IMR-90 (cell line): ENCODE measurements around the gene KCNQ1. TPM values are rescaled to one million over a fixed set of nuclear protein-coding genes. Genes with fewer than 3 reads are reported as not detected.

Experiments
- ATAC-seq: fragments of 200-7000 bp; cut with Tn5 transposase; 2 replicates; pipeline ENCODE4 v1.9.1; 2020; ENCODE audit warnings: low read depth, mild to moderate bottlenecking, moderate library complexity
- BruUV-seq: library from RNA; stranded (reverse); fragments of 400-500 nt; replicated peaks from 2 replicates; lab custom pipeline; 2021; lab: Mats Ljungman, UMichigan
- CTCF ChIA-PET: fragments of 300-600 bp; formaldehyde crosslinking; extraction: SDS; loops from one replicate; lab custom pipeline; 2021; ENCODE audit warnings: antibody characterized with exemption; lab: Yijun Ruan, JAX
- POLR2A ChIA-PET: fragments of 300-600 bp; sonication (Branson Sonifier 250); formaldehyde crosslinking; loops from one replicate; lab custom pipeline; 2022; ENCODE audit warnings: antibody characterized with exemption; ENCODE audit not compliant: unreplicated experiment; lab: Charles Lee
- DNase-seq: peaks from one replicate; pipeline ENCODE4 v3.0.0; 2013
- H2AFZ ChIP-seq: replicated peaks from 2 replicates; pipeline ENCODE3; 2013; ENCODE audit warnings: low read length, mild to moderate bottlenecking; ENCODE audit not compliant: poor library complexity
- H2AK5ac ChIP-seq: 2 replicates; pipeline ENCODE4 v1.6.1; 2013; ENCODE audit warnings: low read depth, low read length, inconsistent platforms
- H2AK9ac ChIP-seq: replicated peaks from 2 replicates; pipeline ENCODE3; 2013; ENCODE audit warnings: mild to moderate bottlenecking, low read depth, low read length, moderate library complexity; ENCODE audit not compliant: poor library complexity
- H2BK120ac ChIP-seq: 2 replicates; pipeline ENCODE4 v1.6.1; 2013; ENCODE audit warnings: low read depth, low read length, inconsistent platforms
- H2BK15ac ChIP-seq: 3 replicates; pipeline ENCODE4 v1.6.1; 2013; ENCODE audit warnings: low read depth, low read length, inconsistent platforms
- H2BK20ac ChIP-seq: 2 replicates; pipeline ENCODE4 v1.6.1; 2013; ENCODE audit warnings: low read depth, mild to moderate bottlenecking, inconsistent platforms, low read length, moderate library complexity
- H2BK5ac ChIP-seq: 2 replicates; pipeline ENCODE4 v1.6.1; 2013; ENCODE audit warnings: mild to moderate bottlenecking, low read depth, low read length, inconsistent platforms; ENCODE audit not compliant: poor library complexity, severe bottlenecking
- H3K14ac ChIP-seq: replicated peaks from 2 replicates; pipeline ENCODE4 v1.6.1; 2013; ENCODE audit warnings: low read depth, low read length, inconsistent platforms
- H3K18ac ChIP-seq: 2 replicates; pipeline ENCODE4 v1.6.1; 2013; ENCODE audit warnings: low read depth, low read length, control low read depth
- H3K23ac ChIP-seq: 2 replicates; pipeline ENCODE4 v1.6.1; 2013; ENCODE audit warnings: low read depth, low read length, inconsistent platforms
- H3K27ac ChIP-seq: 2 replicates; pipeline ENCODE4 v1.5.1; 2013; ENCODE audit warnings: mild to moderate bottlenecking, control low read depth, low read length; ENCODE audit not compliant: insufficient read depth
- H3K27me3 ChIP-seq: 2 replicates; pipeline ENCODE4 v1.6.1; 2013; ENCODE audit warnings: low read length; ENCODE audit not compliant: control insufficient read depth, insufficient read depth
- H3K36me3 ChIP-seq: 2 replicates; pipeline ENCODE4 v1.6.1; 2013; ENCODE audit warnings: low read length, mixed read lengths; ENCODE audit not compliant: control insufficient read depth, insufficient read depth
- H3K4ac ChIP-seq: 2 replicates; pipeline ENCODE4 v1.6.1; 2013; ENCODE audit warnings: low read depth, low read length, inconsistent platforms
- H3K4me1 ChIP-seq: 2 replicates; pipeline ENCODE4 v1.6.1; 2013; ENCODE audit warnings: low read length, mixed read lengths; ENCODE audit not compliant: control insufficient read depth, insufficient read depth
- H3K4me2 ChIP-seq: 2 replicates; pipeline ENCODE4 v1.6.1; 2013; ENCODE audit warnings: low read depth, mild to moderate bottlenecking, control low read depth, low read length, moderate library complexity
- H3K4me3 ChIP-seq: 2 replicates; pipeline ENCODE4 v1.5.1; 2013; ENCODE audit warnings: low read depth, mild to moderate bottlenecking, control low read depth, low read length, moderate library complexity; ENCODE audit not compliant: insufficient read depth
- H3K56ac ChIP-seq: 2 replicates; pipeline ENCODE4 v1.6.1; 2013; ENCODE audit warnings: low read length, inconsistent platforms; ENCODE audit not compliant: insufficient read depth; ENCODE audit errors: extremely low read depth
- H3K79me1 ChIP-seq, 2 experiments: 2 replicates each; pipeline ENCODE4 v1.6.1; 2013; ENCODE audit warnings: low read length in 2 of 2, inconsistent platforms in 1 of 2, low read depth in 1 of 2
- H3K9ac ChIP-seq: 2 replicates; pipeline ENCODE4 v1.6.1; 2013; ENCODE audit warnings: low read depth, low read length, control low read depth
- H3K9me1 ChIP-seq: 2 replicates; pipeline ENCODE4 v1.6.1; 2013; ENCODE audit warnings: low read length, inconsistent platforms; ENCODE audit not compliant: insufficient read depth
- H3K9me3 ChIP-seq: 2 replicates; pipeline ENCODE4 v1.6.1; 2013; ENCODE audit warnings: low read length; ENCODE audit not compliant: control insufficient read depth, insufficient read depth
- H4K20me1 ChIP-seq: 2 replicates; pipeline ENCODE4 v1.6.1; 2013; ENCODE audit warnings: low read length, inconsistent platforms; ENCODE audit not compliant: insufficient read depth
- H4K5ac ChIP-seq: 2 replicates; pipeline ENCODE4 v1.6.1; 2013; ENCODE audit warnings: mild to moderate bottlenecking, low read depth, low read length, control low read depth
- H4K8ac ChIP-seq, 2 experiments: 2 replicates each; pipeline ENCODE4 v1.6.1; 2013; ENCODE audit warnings: low read depth in 2 of 2, low read length in 2 of 2, control low read depth in 1 of 2, inconsistent platforms in 1 of 2
- H4K91ac ChIP-seq: 2 replicates; pipeline ENCODE4 v1.6.1; 2013; ENCODE audit warnings: low read depth, low read length, inconsistent platforms; ENCODE audit not compliant: insufficient read depth
- BHLHE40 ChIP-seq: fragments of 150-350 bp; IDR thresholded peaks from 2 replicates; pipeline ENCODE4 v1.6.1; 2016; ENCODE audit warnings: mild to moderate bottlenecking, low read depth, low read length
- CEBPB ChIP-seq: IDR thresholded peaks from 2 replicates; pipeline ENCODE4 v1.6.1; 2012; ENCODE audit warnings: low read depth, low read length, improper control_type of control experiment
- CHD1 ChIP-seq: IDR thresholded peaks from 2 replicates; pipeline ENCODE4 v1.6.1; 2012; ENCODE audit warnings: low read depth, low read length, improper control_type of control experiment
- FOS ChIP-seq: fragments of 150-350 bp; IDR thresholded peaks from 2 replicates; pipeline ENCODE4 v1.6.1; 2016; ENCODE audit warnings: low read depth, low read length
- MAFK ChIP-seq: IDR thresholded peaks from 2 replicates; pipeline ENCODE4 v1.6.1; 2012; ENCODE audit warnings: low read depth, low read length, improper control_type of control experiment
- MAZ ChIP-seq: IDR thresholded peaks from 2 replicates; pipeline ENCODE4 v1.6.1; 2012; ENCODE audit warnings: low read depth, mild to moderate bottlenecking, low read length, improper control_type of control experiment, moderate library complexity, borderline replicate concordance
- MXI1 ChIP-seq: IDR thresholded peaks from 2 replicates; pipeline ENCODE4 v1.6.1; 2012; ENCODE audit warnings: low read depth, mild to moderate bottlenecking, low read length, moderate library complexity, borderline replicate concordance
- NFE2L2 ChIP-seq: fragments of 150-350 bp; IDR thresholded peaks from 2 replicates; pipeline ENCODE4 v1.6.1; 2016; ENCODE audit warnings: low read depth, mild to moderate bottlenecking, low read length
- POLR2A ChIP-seq: IDR thresholded peaks from 2 replicates; pipeline ENCODE4 v1.6.1; 2012; ENCODE audit warnings: mild to moderate bottlenecking, low read depth, low read length
- RAD21 ChIP-seq: IDR thresholded peaks from 2 replicates; pipeline ENCODE4 v1.6.1; 2012; ENCODE audit warnings: low read length, improper control_type of control experiment
- RCOR1 ChIP-seq: IDR thresholded peaks from 2 replicates; pipeline ENCODE4 v1.6.1; 2012; ENCODE audit warnings: mild to moderate bottlenecking, low read length, improper control_type of control experiment; ENCODE audit not compliant: insufficient replicate concordance
- RFX5 ChIP-seq: IDR thresholded peaks from 2 replicates; pipeline ENCODE4 v1.8.0; 2012; ENCODE audit warnings: low read depth, mild to moderate bottlenecking, low read length, moderate library complexity
- SMC3 ChIP-seq: fragments of 150-350 bp; IDR thresholded peaks from 2 replicates; pipeline ENCODE4 v1.6.1; 2016; ENCODE audit warnings: low read depth, mild to moderate bottlenecking, antibody characterized with exemption, low read length, moderate library complexity
- WGBS, 2 experiments: methylation state at CpG; one replicate each; pipeline versions ENCODE4 v1.1.5 to v1.1.7; 2013; ENCODE audit warnings: missing lambda C conversion rate in 2 of 2; ENCODE audit not compliant: insufficient read length in 1 of 2; ENCODE audit errors: extremely low coverage in 2 of 2; 5-methylcytosine and 5-hydroxymethylcytosine counted together
- dilution Hi-C: fragments of 300-500 bp; cut with HindIII; formaldehyde crosslinking; loops from one replicate; pipeline ENCODE4 v1.14.3; 2018; ENCODE audit warnings: low sequenced_read_pairs; ENCODE audit not compliant: unreplicated experiment
- in situ Hi-C: fragments of 300-500 bp; cut with MboI; formaldehyde crosslinking; loops from 3 replicates; pipeline ENCODE4 v1.14.3; 2019; ENCODE audit warnings: low sequenced_read_pairs, inconsistent platforms, mixed read lengths
- intact Hi-C: fragments of 100-400 bp; cut with micrococcal nuclease; formaldehyde crosslinking; loops from 2 replicates; pipeline ENCODE4 v1.10.0; 2022
- polyA plus RNA-seq, 3 experiments: library from polyadenylated mRNA; depleted of rRNA; stranded (reverse); fragments of >200 nt; gene quantifications; 2 replicates each; pipeline ENCODE4 v1.2.3, GENCODE V29; 2012; ENCODE audit warnings: low replicate concordance in 1 of 3
- total RNA-seq: library from RNA; depleted of rRNA; stranded (reverse); fragments of >200 nt; gene quantifications from 2 replicates; pipeline ENCODE4 v1.2.3, GENCODE V29; 2012
- TF ChIP-seq, protein P1 (sequence below): conservative IDR thresholded peaks from 2 replicates; pipeline ENCODE4 v1.5.1; 2012; ENCODE audit warnings: mild to moderate bottlenecking, low read depth, low read length, improper control_type of control experiment
- TF ChIP-seq, protein P2 (sequence below): fragments of 150-350 bp; IDR thresholded peaks from 2 replicates; pipeline ENCODE4 v1.6.1; 2017; ENCODE audit warnings: mild to moderate bottlenecking, antibody characterized with exemption, low read length, low read depth
- TF ChIP-seq, protein P3 (sequence below): fragments of 150-350 bp; IDR thresholded peaks from 2 replicates; pipeline ENCODE4 v1.6.1; 2016; ENCODE audit warnings: low read depth, mild to moderate bottlenecking, low read length, moderate library complexity, borderline replicate concordance

The KCNQ1 gene
- total and polyA plus RNA-seq, 2 of the 4 experiments (the other 2 are of a cell fraction) = 0.07 TPM; not detected in 1

DNA sequence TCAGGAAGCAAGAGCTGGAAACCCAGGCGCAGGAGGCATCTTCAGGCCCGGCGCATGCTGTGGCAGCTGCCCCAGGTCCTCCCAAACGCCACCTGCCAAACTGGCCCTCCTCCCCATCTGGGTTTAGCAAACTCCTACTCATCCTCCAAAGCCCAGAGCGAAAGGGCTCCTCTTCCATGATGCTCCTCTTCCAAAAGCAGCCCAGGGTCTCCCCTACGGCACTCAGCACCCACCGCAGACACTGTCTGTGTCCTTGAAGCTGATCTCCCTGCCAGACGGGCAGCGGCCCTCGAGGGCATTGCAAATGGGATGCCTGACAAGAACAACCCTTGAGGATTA lies 414.9 kb downstream of the KCNQ1 start:
- Histone ChIP-seq H3K27me3 (peaks cover 71% of the 10 kb centered on the region), H2AFZ (no peak overlapping the region), H3K4me2 (no peak overlapping the region), H3K18ac (no peak overlapping the region), H2BK120ac (no peak overlapping the region), H3K27ac (no peak overlapping the region), H4K5ac (no peak overlapping the region), H3K9me1 (no peaks in the 10 kb centered on the region), H4K20me1 (no peaks in the 10 kb centered on the region), H3K4me1 (peaks cover 2% of the 10 kb centered on the region; the same call in 1 of the 2 replicates), H3K4me3 (no peak overlapping the region), H4K8ac (no peak overlapping the region), H2AK9ac (no peak overlapping the region), H3K9ac (no peak overlapping the region), H3K9me3 (no peaks in the 10 kb centered on the region), H2BK15ac (no peak overlapping the region), H2AK5ac (no peak overlapping the region), H3K79me1 (no peaks in the 10 kb centered on the region), H2BK5ac (no peak overlapping the region), H3K14ac (no peak overlapping the region), H3K56ac (no peak overlapping the region), H3K4ac (no peak overlapping the region), H3K23ac (no peak overlapping the region), H3K36me3 (no peaks in the 10 kb centered on the region), H2BK20ac (no peak overlapping the region), H4K91ac (no peak overlapping the region)
- no CpG with 5 or more reads among the region's 10 CpGs for WGBS, 2 experiments
- ChIA-PET CTCF (no interaction called here), POLR2A (no interaction called here)
- TF ChIP-seq FOS (no peak), RFX5 (no peak), CHD1 (no peak), POLR2A (no peak), SMC3 (no peak), RAD21 (no peak), MAFK (no peak), RCOR1 (no peak), MXI1 (no peak), CEBPB (no peak), BHLHE40 (no peak), NFE2L2 (no peak), MAZ (no peak)
- TF ChIP-seq, protein P1, sequence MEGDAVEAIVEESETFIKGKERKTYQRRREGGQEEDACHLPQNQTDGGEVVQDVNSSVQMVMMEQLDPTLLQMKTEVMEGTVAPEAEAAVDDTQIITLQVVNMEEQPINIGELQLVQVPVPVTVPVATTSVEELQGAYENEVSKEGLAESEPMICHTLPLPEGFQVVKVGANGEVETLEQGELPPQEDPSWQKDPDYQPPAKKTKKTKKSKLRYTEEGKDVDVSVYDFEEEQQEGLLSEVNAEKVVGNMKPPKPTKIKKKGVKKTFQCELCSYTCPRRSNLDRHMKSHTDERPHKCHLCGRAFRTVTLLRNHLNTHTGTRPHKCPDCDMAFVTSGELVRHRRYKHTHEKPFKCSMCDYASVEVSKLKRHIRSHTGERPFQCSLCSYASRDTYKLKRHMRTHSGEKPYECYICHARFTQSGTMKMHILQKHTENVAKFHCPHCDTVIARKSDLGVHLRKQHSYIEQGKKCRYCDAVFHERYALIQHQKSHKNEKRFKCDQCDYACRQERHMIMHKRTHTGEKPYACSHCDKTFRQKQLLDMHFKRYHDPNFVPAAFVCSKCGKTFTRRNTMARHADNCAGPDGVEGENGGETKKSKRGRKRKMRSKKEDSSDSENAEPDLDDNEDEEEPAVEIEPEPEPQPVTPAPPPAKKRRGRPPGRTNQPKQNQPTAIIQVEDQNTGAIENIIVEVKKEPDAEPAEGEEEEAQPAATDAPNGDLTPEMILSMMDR = no peak
- TF ChIP-seq, protein P2, sequence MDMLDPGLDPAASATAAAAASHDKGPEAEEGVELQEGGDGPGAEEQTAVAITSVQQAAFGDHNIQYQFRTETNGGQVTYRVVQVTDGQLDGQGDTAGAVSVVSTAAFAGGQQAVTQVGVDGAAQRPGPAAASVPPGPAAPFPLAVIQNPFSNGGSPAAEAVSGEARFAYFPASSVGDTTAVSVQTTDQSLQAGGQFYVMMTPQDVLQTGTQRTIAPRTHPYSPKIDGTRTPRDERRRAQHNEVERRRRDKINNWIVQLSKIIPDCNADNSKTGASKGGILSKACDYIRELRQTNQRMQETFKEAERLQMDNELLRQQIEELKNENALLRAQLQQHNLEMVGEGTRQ = no peak
- TF ChIP-seq, protein P3, sequence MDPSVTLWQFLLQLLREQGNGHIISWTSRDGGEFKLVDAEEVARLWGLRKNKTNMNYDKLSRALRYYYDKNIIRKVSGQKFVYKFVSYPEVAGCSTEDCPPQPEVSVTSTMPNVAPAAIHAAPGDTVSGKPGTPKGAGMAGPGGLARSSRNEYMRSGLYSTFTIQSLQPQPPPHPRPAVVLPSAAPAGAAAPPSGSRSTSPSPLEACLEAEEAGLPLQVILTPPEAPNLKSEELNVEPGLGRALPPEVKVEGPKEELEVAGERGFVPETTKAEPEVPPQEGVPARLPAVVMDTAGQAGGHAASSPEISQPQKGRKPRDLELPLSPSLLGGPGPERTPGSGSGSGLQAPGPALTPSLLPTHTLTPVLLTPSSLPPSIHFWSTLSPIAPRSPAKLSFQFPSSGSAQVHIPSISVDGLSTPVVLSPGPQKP = no peak
- in situ Hi-C loops (no loop called here), dilution Hi-C loops (no loop called here), intact Hi-C loops (no loop called here)
- BruUV-seq = no TSS peak
- ATAC-seq (no peak), DNase-seq (no peak)
